GM21367 (cell line): ENCODE measurements around the gene TRIM36.

Source experiments
- ATAC-seq: cut with Tn5 transposase; IDR thresholded peaks from one replicate; pipeline ENCODE4 v1.9.1; 2021; ENCODE audit not compliant: unreplicated experiment

TRIM36 gene

GRCh38 chr5:115169487-115170133 is at the start of gene TRIM36:
TSS of gene TRIM36 (minus strand) at chr5:115169908. CDS start at chr5:115169634, 274 bp downstream.
- ATAC-seq = peak; percentile 98

- no peak for ATAC-seq
These were observed 44.8 kb upstream of the TRIM36 start for GRCh38 chr5:115214541-115214940.

GRCh38 chr5:115209279-115209678 is 39.6 kb upstream of the TRIM36 start:
- peak; percentile 100 for ATAC-seq

GRCh38 chr5:115202952-115203351 is 33.2 kb upstream of the TRIM36 start:
- no peak for ATAC-seq

GRCh38 chr5:115196161-115196560 is 26.5 kb upstream of the TRIM36 start:
- ATAC-seq = no peak

GRCh38 chr5:115194676-115195075 is 25.0 kb upstream of the TRIM36 start:
- no peak for ATAC-seq

- no peak for ATAC-seq
These were observed 23.6 kb upstream of the TRIM36 start for GRCh38 chr5:115193295-115193694.

- ATAC-seq = no peak
These were observed 22.4 kb upstream of the TRIM36 start for GRCh38 chr5:115192098-115192497.

GRCh38 chr5:115191474-115192031 is 21.8 kb upstream of the TRIM36 start:
- ATAC-seq = no peak

- ATAC-seq = no peak
These were observed 20.7 kb upstream of the TRIM36 start for GRCh38 chr5:115190388-115190787.

GRCh38 chr5:115189866-115190265 is 20.2 kb upstream of the TRIM36 start:
- no peak for ATAC-seq

GRCh38 chr5:115186794-115187193 is 17.1 kb upstream of the TRIM36 start:
- no peak for ATAC-seq

- ATAC-seq = no peak
These were observed 15.1 kb upstream of the TRIM36 start for GRCh38 chr5:115184770-115185169.

- no peak for ATAC-seq
These were observed 12.0 kb upstream of the TRIM36 start for GRCh38 chr5:115181757-115182156.

GRCh38 chr5:115180165-115180709 is 10.5 kb upstream of the TRIM36 start:
- peak; percentile 52 for ATAC-seq

- peak; percentile 30 for ATAC-seq
These were observed 9.9 kb upstream of the TRIM36 start for GRCh38 chr5:115179394-115180164.

- no peak for ATAC-seq
These were observed 9.3 kb upstream of the TRIM36 start for GRCh38 chr5:115179030-115179393.

- no peak for ATAC-seq
These were observed 1.3 kb upstream of the TRIM36 start for GRCh38 chr5:115170929-115171510.

- ATAC-seq = peak; percentile 40
These were observed 623 bp upstream of the TRIM36 start for GRCh38 chr5:115170134-115170928.

GRCh38 chr5:115168829-115169486 is 750 bp downstream of the TRIM36 start:
- ATAC-seq = no peak
